IMR-90 (cell line): ENCODE results near the gene RPTOR.

Experiments
- CTCF ChIP-seq: conservative IDR thresholded peaks from 2 replicates; pipeline ENCODE4 v1.5.1; 2012; ENCODE audit warnings: mild to moderate bottlenecking, low read depth, low read length, improper control_type of control experiment
- POLR2A ChIP-seq: IDR thresholded peaks from 2 replicates; pipeline ENCODE4 v1.6.1; 2012; ENCODE audit warnings: mild to moderate bottlenecking, low read depth, low read length

DNA sequence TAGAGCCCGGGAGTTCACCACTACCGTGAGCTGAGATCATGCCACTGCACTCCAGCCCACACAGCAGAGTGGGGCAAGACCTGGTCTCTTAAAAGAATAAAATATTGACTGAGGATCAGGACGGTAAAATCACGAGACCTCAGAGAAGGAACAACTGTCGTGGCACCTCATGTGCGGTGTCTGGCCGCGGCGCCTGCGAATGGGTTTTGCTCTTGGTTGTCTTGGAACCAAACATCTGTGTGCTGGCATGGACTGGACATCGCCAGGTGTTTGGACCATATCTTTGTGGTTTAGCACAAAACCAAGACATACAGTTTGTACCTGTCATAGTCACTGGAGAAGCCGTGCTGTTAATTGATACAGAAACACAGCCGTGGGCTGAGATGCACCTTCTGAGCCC lies 234.1 kb downstream of the RPTOR start:
- TF ChIP-seq CTCF, result no peak
- no peak for TF ChIP-seq POLR2A
